RWPE2 (cell line): ENCODE data around the gene WDR93.

Experiments used
- ATAC-seq: fragments of 200-7000 bp; cut with Tn5 transposase; 3 replicates; pipeline ENCODE4 v1.9.1; 2021; ENCODE audit warnings: low read depth
- DNase-seq: peaks from one replicate; pipeline ENCODE4 v3.0.0-alpha.2; 2020; ENCODE audit warnings: low spot score
- H3K27ac ChIP-seq: fragments of 450-650 bp; 2 replicates; pipeline ENCODE4 v1.5.1; 2017; ENCODE audit warnings: mild to moderate bottlenecking; ENCODE audit not compliant: poor library complexity, severe bottlenecking
- H3K27me3 ChIP-seq: fragments of 250-450 bp; sonication (Bioruptor Pico); 2 replicates; pipeline ENCODE4 v1.5.1; 2021; ENCODE audit warnings: mild to moderate bottlenecking, moderate library complexity; ENCODE audit not compliant: insufficient read depth, poor library complexity, severe bottlenecking
- H3K36me3 ChIP-seq: fragments of 250-450 bp; sonication (Bioruptor Pico); 2 replicates; pipeline ENCODE4 v1.5.1; 2020; ENCODE audit warnings: low read depth, mild to moderate bottlenecking, moderate library complexity
- H3K4me1 ChIP-seq: fragments of 250-450 bp; sonication (Bioruptor Pico); 2 replicates; pipeline ENCODE4 v1.5.1; 2021; ENCODE audit warnings: mild to moderate bottlenecking, moderate library complexity; ENCODE audit not compliant: insufficient read depth, poor library complexity, severe bottlenecking
- H3K4me3 ChIP-seq: fragments of 250-450 bp; sonication (Bioruptor Pico); 2 replicates; pipeline ENCODE4 v1.5.1; 2021; ENCODE audit warnings: mild to moderate bottlenecking, moderate library complexity; ENCODE audit not compliant: severe bottlenecking
- H3K9me3 ChIP-seq: fragments of 250-450 bp; sonication (Bioruptor Pico); 2 replicates; pipeline ENCODE4 v1.5.1; 2021; ENCODE audit warnings: mild to moderate bottlenecking, moderate library complexity; ENCODE audit not compliant: severe bottlenecking
- TF ChIP-seq, protein P1 (sequence below): fragments of 450-650 bp; IDR thresholded peaks from one replicate; pipeline ENCODE4 v1.5.1; 2017; ENCODE audit warnings: mild to moderate bottlenecking, moderate library complexity; ENCODE audit not compliant: poor library complexity, severe bottlenecking

WDR93 gene

DNA sequence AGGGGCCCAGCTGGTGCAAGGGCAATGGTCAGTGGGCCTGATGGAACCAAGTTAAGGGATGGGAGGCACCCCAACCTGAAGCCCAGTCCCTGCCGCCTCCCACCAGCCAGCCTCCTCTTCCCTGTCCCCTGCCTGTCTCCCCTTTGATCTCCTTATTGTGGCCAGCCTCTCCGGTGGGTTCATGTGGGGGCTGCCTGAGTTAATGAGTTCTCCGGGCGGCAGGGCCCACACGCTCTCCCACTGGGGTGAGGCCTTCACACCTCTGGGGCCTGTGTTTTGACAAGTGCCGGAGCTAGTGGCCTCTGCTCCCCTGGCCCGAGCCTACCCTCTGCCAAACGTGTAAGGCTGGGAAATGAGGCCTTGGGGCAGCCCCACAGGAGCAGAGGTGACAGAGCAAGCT is 67.7 kb downstream of the WDR93 start:
- TF ChIP-seq, protein P1, sequence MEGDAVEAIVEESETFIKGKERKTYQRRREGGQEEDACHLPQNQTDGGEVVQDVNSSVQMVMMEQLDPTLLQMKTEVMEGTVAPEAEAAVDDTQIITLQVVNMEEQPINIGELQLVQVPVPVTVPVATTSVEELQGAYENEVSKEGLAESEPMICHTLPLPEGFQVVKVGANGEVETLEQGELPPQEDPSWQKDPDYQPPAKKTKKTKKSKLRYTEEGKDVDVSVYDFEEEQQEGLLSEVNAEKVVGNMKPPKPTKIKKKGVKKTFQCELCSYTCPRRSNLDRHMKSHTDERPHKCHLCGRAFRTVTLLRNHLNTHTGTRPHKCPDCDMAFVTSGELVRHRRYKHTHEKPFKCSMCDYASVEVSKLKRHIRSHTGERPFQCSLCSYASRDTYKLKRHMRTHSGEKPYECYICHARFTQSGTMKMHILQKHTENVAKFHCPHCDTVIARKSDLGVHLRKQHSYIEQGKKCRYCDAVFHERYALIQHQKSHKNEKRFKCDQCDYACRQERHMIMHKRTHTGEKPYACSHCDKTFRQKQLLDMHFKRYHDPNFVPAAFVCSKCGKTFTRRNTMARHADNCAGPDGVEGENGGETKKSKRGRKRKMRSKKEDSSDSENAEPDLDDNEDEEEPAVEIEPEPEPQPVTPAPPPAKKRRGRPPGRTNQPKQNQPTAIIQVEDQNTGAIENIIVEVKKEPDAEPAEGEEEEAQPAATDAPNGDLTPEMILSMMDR, result no peak
- H3K4me3 ChIP-seq, result no peak overlapping the region
- no peaks in the 10 kb centered on the region for H3K9me3 ChIP-seq
- DNase-seq (no peak), ATAC-seq (no peak)
- no peaks in the 10 kb centered on the region for H3K36me3 ChIP-seq
- H3K27me3 ChIP-seq, result no peaks in the 10 kb centered on the region
- peaks cover 6% of the 10 kb centered on the region for H3K4me1 ChIP-seq
- H3K27ac ChIP-seq, result no peak overlapping the region

DNA sequence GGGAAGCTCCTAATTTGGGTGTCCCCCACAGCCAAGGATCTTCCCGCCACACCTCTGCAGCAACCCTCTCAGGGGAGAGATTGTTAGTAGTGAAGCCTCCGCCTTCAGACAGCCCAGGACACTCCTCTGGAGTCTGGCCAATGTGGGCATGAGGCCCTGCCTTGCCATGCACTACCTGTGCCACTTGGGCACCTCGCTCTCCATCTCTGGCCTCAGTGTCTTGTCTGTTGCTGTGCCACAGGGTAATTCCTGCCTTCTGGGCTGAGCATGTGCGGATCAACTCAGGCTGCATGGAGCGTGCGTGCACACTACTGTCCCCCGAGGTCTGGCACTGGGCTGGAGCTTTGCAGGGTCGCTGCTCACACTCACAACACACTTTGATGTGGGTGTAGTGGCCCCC is 68.4 kb downstream of the WDR93 start:
- H3K36me3 ChIP-seq, result no peaks in the 10 kb centered on the region
- ATAC-seq (peak; percentile 15; the same call in 1 of the 3 replicates), DNase-seq (no peak)
- H3K4me1 ChIP-seq, result peaks cover 6% of the 10 kb centered on the region
- H3K27me3 ChIP-seq, result no peaks in the 10 kb centered on the region
- H3K9me3 ChIP-seq, result no peaks in the 10 kb centered on the region
- no peak overlapping the region for H3K27ac ChIP-seq
- H3K4me3 ChIP-seq, result no peak overlapping the region
- TF ChIP-seq, protein P1, result no peak

DNA sequence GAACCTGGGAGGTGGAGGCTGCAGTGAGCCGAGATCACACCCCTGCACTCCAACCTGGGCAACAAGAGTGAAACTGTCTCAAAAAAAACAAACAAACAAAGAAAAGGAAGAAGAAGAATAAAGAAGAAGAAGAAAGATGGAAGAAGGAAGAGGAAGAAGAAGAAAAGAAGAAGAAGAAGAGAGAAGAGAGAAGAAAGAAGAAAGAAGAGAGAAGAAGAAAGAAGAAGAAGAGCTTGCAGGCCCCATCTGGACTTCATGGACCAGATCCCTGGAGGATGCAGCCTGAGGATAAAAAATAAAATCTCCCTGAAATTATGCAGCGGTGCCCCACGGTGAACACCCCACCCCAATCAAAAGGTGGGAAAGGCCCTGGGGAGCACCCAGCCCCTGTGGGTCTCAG is 69.2 kb downstream of the WDR93 start:
- H3K4me3 ChIP-seq, result no peak overlapping the region
- H3K9me3 ChIP-seq, result no peaks in the 10 kb centered on the region
- H3K27me3 ChIP-seq, result no peaks in the 10 kb centered on the region
- TF ChIP-seq, protein P1, result no peak
- DNase-seq, result no peak
- H3K36me3 ChIP-seq, result no peaks in the 10 kb centered on the region
- H3K27ac ChIP-seq, result no peak overlapping the region
- no peak for ATAC-seq
- peaks cover 6% of the 10 kb centered on the region for H3K4me1 ChIP-seq

DNA sequence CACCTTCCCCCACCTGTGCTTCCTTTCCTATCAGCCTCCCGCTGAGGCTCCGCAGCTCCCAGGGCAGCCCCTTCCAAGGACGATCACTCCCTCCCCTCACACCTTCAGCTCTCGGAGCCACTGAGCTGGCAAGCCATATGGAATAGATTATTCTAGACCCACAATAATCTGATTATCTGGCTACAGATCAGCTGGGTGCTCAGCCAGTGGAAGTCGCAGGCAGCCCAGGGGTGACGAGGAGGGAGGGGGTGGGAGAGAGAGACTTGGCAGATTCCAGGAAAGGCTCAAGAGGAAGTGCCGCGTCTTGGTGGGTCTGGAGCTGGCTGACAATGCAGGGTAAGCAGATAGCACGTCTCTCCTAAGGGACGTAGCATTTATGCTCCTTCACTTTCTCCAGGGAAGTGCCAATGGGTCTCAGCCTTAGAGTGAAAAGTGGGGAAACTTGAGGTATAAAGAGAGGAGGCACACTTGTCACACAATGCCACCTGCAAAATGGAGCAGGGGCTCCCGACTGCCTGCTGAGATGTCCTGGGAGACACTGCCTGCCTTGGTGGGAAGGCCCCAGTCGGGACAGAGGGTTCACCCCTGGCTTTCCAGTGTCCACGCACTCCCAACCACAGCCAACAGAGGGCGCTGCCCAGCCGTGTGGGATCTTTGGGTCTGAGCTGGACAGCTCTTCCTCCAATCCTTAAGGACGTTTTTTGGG is 69.8 kb downstream of the WDR93 start:
- no peaks in the 10 kb centered on the region for H3K9me3 ChIP-seq
- no peaks in the 10 kb centered on the region for H3K27me3 ChIP-seq
- TF ChIP-seq, protein P1, result peak; percentile 100
- H3K27ac ChIP-seq, result no peak overlapping the region
- H3K4me3 ChIP-seq, result no peak overlapping the region
- H3K36me3 ChIP-seq, result no peaks in the 10 kb centered on the region
- H3K4me1 ChIP-seq, result peaks cover 6% of the 10 kb centered on the region
- DNase-seq (peak; percentile 75), ATAC-seq (peak; percentile 88)
